ENCODE measurements around the gene PGRMC1. TPM values are rescaled to one million over a fixed set of nuclear protein-coding genes. Genes with fewer than 3 reads are reported as not detected.

PGRMC1 gene
- total RNA-seq, 6 experiments from 2014 or later, result 182 to 455 (median 239) TPM

- Histone ChIP-seq H3K36me3 (no peaks in the 10 kb centered on the region), H3K27me3 (no peaks in the 10 kb centered on the region), H3K27ac (no peak overlapping the region), H3K4me1 (no peaks in the 10 kb centered on the region), H3K9me3 (no peaks in the 10 kb centered on the region), H3K4me3 (no peak overlapping the region)
- DNase-seq, result no peak
- no peak for ATAC-seq
- intact Hi-C loops (cut with DNase I), result no loop called here
- TF ChIP-seq POLR2A (IDR thresholded peaks at IDR 0.05), result no peak
- no peak for TF ChIP-seq CTCF (IDR thresholded peaks at IDR 0.05)
- 61% methylated on average over 6 of the region's 8 CpGs for WGBS (ENCODE audit: insufficient coverage, low coverage, low lambda C conversion rate, missing lambda C conversion rate)
Measured at GRCh38 chrX:119235051-119235511, 1.0 kb upstream of the PGRMC1 start.

GRCh38 chrX:119236623-119237561 is 807 bp downstream of the PGRMC1 start:
- no peak for TF ChIP-seq CTCF (IDR thresholded peaks at IDR 0.05)
- no peak for TF ChIP-seq POLR2A (IDR thresholded peaks at IDR 0.05)
- intact Hi-C loops (cut with DNase I), result no loop called here
- H3K36me3 ChIP-seq, result no peaks in the 10 kb centered on the region
- peak overlapping the region; percentile 77 to 85 (median 80) for H3K27ac ChIP-seq
- peak overlapping the region; percentile 55 to 72 (median 68) for H3K4me3 ChIP-seq
- ATAC-seq, result peak; percentile 36 to 53 (median 48)
- peaks cover 0 to 6% (median 0%) of the 10 kb centered on the region in 4 donors for H3K4me1 ChIP-seq
- H3K9me3 ChIP-seq, result no peaks in the 10 kb centered on the region
- peak; percentile 45 to 63 (median 48) for DNase-seq
- WGBS (ENCODE audit: insufficient coverage, low coverage, low lambda C conversion rate, missing lambda C conversion rate), result 39% methylated on average over 47 of the region's 58 CpGs
- no peaks in the 10 kb centered on the region for H3K27me3 ChIP-seq

- Histone ChIP-seq H3K4me1 (peaks cover 0 to 6% (median 0%) of the 10 kb centered on the region in 4 donors), H3K9me3 (no peaks in the 10 kb centered on the region), H3K36me3 (no peaks in the 10 kb centered on the region), H3K27ac (peak overlapping the region in 2 of 3 donors; percentile 77 to 85), H3K27me3 (no peaks in the 10 kb centered on the region), H3K4me3 (peak overlapping the region; percentile 55 to 72 (median 68))
- DNase-seq, result no peak
- no peak for ATAC-seq
- TF ChIP-seq POLR2A (IDR thresholded peaks at IDR 0.05) (no peak), CTCF (IDR thresholded peaks at IDR 0.05) (no peak)
- intact Hi-C loops (cut with DNase I), result no loop called here
- WGBS (ENCODE audit: insufficient coverage, low coverage, low lambda C conversion rate, missing lambda C conversion rate), result 48% methylated on average over 4 of the region's 6 CpGs
Measured at GRCh38 chrX:119237562-119237942, 1.5 kb downstream of the PGRMC1 start.

GRCh38 chrX:119238557-119238956 is 2.5 kb downstream of the PGRMC1 start:
- Histone ChIP-seq H3K27ac (peak overlapping the region in 2 of 3 donors; percentile 63 to 85), H3K9me3 (no peaks in the 10 kb centered on the region)

More at GRCh38 chrX:119238557-119238956, 2.5 kb downstream of the PGRMC1 start:
- Histone ChIP-seq H3K4me3 (peak overlapping the region in 2 of 3 donors; percentile 68 to 72), H3K27me3 (no peaks in the 10 kb centered on the region), H3K36me3 (peaks cover 0 to 9% (median 2%) of the 10 kb centered on the region in 4 donors), H3K4me1 (peaks cover 0 to 11% (median 0%) of the 10 kb centered on the region in 4 donors)
- ATAC-seq (no peak), DNase-seq (no peak)
- 43% methylated on average over 3 of the region's 3 CpGs for WGBS (ENCODE audit: insufficient coverage, low coverage, low lambda C conversion rate, missing lambda C conversion rate)
- TF ChIP-seq CTCF (IDR thresholded peaks at IDR 0.05) (no peak), POLR2A (IDR thresholded peaks at IDR 0.05) (no peak)
- intact Hi-C loops (cut with DNase I), result no loop called here
